Sciatic nerve (tissue), 2 donors: ENCODE measurements around the gene CXCL11. TPM values are rescaled to one million over a fixed set of nuclear protein-coding genes. Genes with fewer than 3 reads are reported as not detected.
A peak's percentile ranks its signal among the peaks of the same experiment; 100 is the strongest.
"Not testable (repeated sequence)": the region's sequence is repeated elsewhere in the genome, so short reads cannot be mapped to it uniquely, and the experiment has no call there.

Experiments
- ATAC-seq: fragments of 200-7000 bp; cut with Tn5 transposase; one replicate; pipeline ENCODE4 v1.9.1; 2020; ENCODE audit warnings: mild to moderate bottlenecking, moderate library complexity
- DNase-seq: peaks from one replicate; pipeline ENCODE4 v3.0.0-alpha.2; 2020; ENCODE audit warnings: low spot score
- intact Hi-C: fragments of 100-400 bp; cut with DNase I; formaldehyde crosslinking; loops from one replicate; pipeline ENCODE4 v1.14.2; 2022
- total RNA-seq: library from RNA; stranded (reverse); fragmentation: NEBNext Ultra II Directional; extraction: Animal tissue kit (Norgen Biotek cat#: 25700); gene quantifications from one replicate; pipeline ENCODE4 v1.2.1, GENCODE V29; 2021
- donor health status: DM: no; HTN: no; CAD: no.
- donor health status: DM: no; HTN: no; CAD: no.

The CXCL11 gene
- total RNA-seq, 1 donor from 2014 or later: 1.2 TPM

GRCh38 chr4:76009311-76009710 is 26.6 kb downstream of the CXCL11 start:
- no peak for ATAC-seq
- no peak for DNase-seq
- intact Hi-C loops: no loop called here

- intact Hi-C loops: no loop called here
- DNase-seq (no peak), ATAC-seq (no peak)
Observed at GRCh38 chr4:76007089-76007862, 28.6 kb downstream of the CXCL11 start, which contains the start of gene CXCL9. Gene CXCL9 (minus strand): TSS chr4:76007509. CDS start chr4:76007449, 60 bp downstream.

GRCh38 chr4:76003620-76004019 is 32.2 kb downstream of the CXCL11 start:
- DNase-seq (no peak), ATAC-seq (no peak)
- intact Hi-C loops: no loop called here

GRCh38 chr4:76003035-76003434 is 32.8 kb downstream of the CXCL11 start:
- DNase-seq: no peak
- ATAC-seq: peak; percentile 89
- intact Hi-C loops: no loop called here

- intact Hi-C loops: no loop called here
- ATAC-seq: peak; percentile 90
- DNase-seq: no peak
Observed at GRCh38 chr4:76002176-76002575, 33.7 kb downstream of the CXCL11 start.

GRCh38 chr4:76001700-76002099 is 34.2 kb downstream of the CXCL11 start:
- DNase-seq (no peak), ATAC-seq (no peak)
- intact Hi-C loops: no loop called here

GRCh38 chr4:76000279-76000678 is 35.6 kb downstream of the CXCL11 start:
- no peak for DNase-seq
- intact Hi-C loops: no loop called here
- no peak for ATAC-seq

- DNase-seq, ATAC-seq: not testable (repeated sequence)
- intact Hi-C loops: loop anchor here (5.0 kb wide), 1 partner anchor 64 kb away; no protein-coding TSS in a partner anchor
Observed at GRCh38 chr4:75998525-75999147, 37.2 kb downstream of the CXCL11 start.

- DNase-seq (no peak), ATAC-seq (no peak)
- intact Hi-C loops: loop anchor here (5.0 kb wide), 1 partner anchor 64 kb away; no protein-coding TSS in a partner anchor
Observed at GRCh38 chr4:75997946-75998345, 37.9 kb downstream of the CXCL11 start.

GRCh38 chr4:75997081-75997480 is 38.8 kb downstream of the CXCL11 start:
- no peak for DNase-seq
- ATAC-seq: no peak
- intact Hi-C loops: loop anchor here (5.0 kb wide), 1 partner anchor 65 kb away; no protein-coding TSS in a partner anchor

GRCh38 chr4:75995727-75996126 is 40.1 kb downstream of the CXCL11 start:
- DNase-seq (no peak), ATAC-seq (peak; percentile 43)
- intact Hi-C loops: loop anchor here (5.0 kb wide), 1 partner anchor 67 kb away; no protein-coding TSS in a partner anchor

GRCh38 chr4:75992462-75992861 is 43.4 kb downstream of the CXCL11 start:
- DNase-seq (no peak), ATAC-seq (no peak)
- intact Hi-C loops: no loop called here

GRCh38 chr4:75989846-75990528 is 45.9 kb downstream of the CXCL11 start:
- intact Hi-C loops: loop anchor here (2.0 kb wide), 1 partner anchor 279 kb away; no protein-coding TSS in a partner anchor
- ATAC-seq: no peak
- DNase-seq: no peak

GRCh38 chr4:75985116-75985515 is 50.8 kb downstream of the CXCL11 start:
- intact Hi-C loops: no loop called here
- ATAC-seq (no peak), DNase-seq (no peak)

Other genes with a start within 250 kb of the CXCL11 start
- gene PPEF2, start 133.6 kb downstream of the CXCL11 start, total RNA-seq: 0.22 TPM
- 29.4 TPM for gene NAAA, start 95.1 kb downstream of the CXCL11 start, total RNA-seq
- 37.9 TPM for gene SDAD1, start 45.1 kb downstream of the CXCL11 start, total RNA-seq
- gene CXCL9, start 28.6 kb downstream of the CXCL11 start, total RNA-seq: 1.6 TPM
- gene CXCL10, start 12.6 kb downstream of the CXCL11 start, total RNA-seq: 5.0 TPM
- gene ART3, start 38.6 kb upstream of the CXCL11 start, total RNA-seq: 35.8 TPM
- gene NUP54, start 112.3 kb upstream of the CXCL11 start, total RNA-seq: 50.8 TPM
- 145 TPM for gene SCARB2, start 177.8 kb upstream of the CXCL11 start, total RNA-seq
- gene FAM47E, start 215.7 kb upstream of the CXCL11 start, total RNA-seq: 2.5 TPM